Activated CD4-positive, alpha-beta T cell treated with anti-CD3 and anti-CD28 coated beads, Interleukin-2, amount 10 ng/mL, durations not matched to agents 24 days and 14 days (primary cell): ENCODE measurements around the gene ZNF689. TPM values are rescaled to one million over a fixed set of nuclear protein-coding genes. Genes with fewer than 3 reads are reported as not detected.

Source experiments
- DNase-seq: peaks from one replicate; pipeline ENCODE4 v3.0.0; 2022
- H3K27ac Mint-ChIP-seq: one replicate; pipeline ENCODE4 v1.8.0; 2022; ENCODE audit warnings: mild to moderate bottlenecking, mixed read lengths
- H3K27me3 Mint-ChIP-seq: one replicate; pipeline ENCODE4 v1.8.0; 2022; ENCODE audit warnings: mixed read lengths
- H3K36me3 Mint-ChIP-seq: one replicate; pipeline ENCODE4 v1.8.0; 2022; ENCODE audit warnings: low read depth, mild to moderate bottlenecking, mixed read lengths
- H3K4me1 Mint-ChIP-seq: one replicate; pipeline ENCODE4 v1.8.0; 2021; ENCODE audit warnings: mixed read lengths
- H3K4me3 Mint-ChIP-seq: one replicate; pipeline ENCODE4 v1.8.0; 2022; ENCODE audit warnings: mild to moderate bottlenecking, moderate library complexity, mixed read lengths
- H3K9me3 Mint-ChIP-seq: one replicate; pipeline ENCODE4 v1.8.0; 2021; ENCODE audit warnings: mixed read lengths
- intact Hi-C: fragments of 100-400 bp; cut with micrococcal nuclease; formaldehyde crosslinking; loops from one replicate; pipeline ENCODE4 v1.15.1; 2023
- total RNA-seq: library from RNA; stranded (reverse); gene quantifications from 2 replicates; pipeline ENCODE4 v1.2.3, GENCODE V29; 2022

The ZNF689 gene
- total RNA-seq, 1 donor from 2014 or later: 14.0 TPM

GRCh38 chr16:30559690-30560089 is 50.5 kb downstream of the ZNF689 start:
- H3K36me3 Mint-ChIP-seq: peaks cover 7% of the 10 kb centered on the region
- H3K27me3 Mint-ChIP-seq: no peaks in the 10 kb centered on the region
- DNase-seq: no peak
- H3K4me1 Mint-ChIP-seq: peaks cover 27% of the 10 kb centered on the region
- peak overlapping the region; percentile 79 for H3K27ac Mint-ChIP-seq
- H3K9me3 Mint-ChIP-seq: no peaks in the 10 kb centered on the region
- H3K4me3 Mint-ChIP-seq: peak overlapping the region; percentile 45
- intact Hi-C loops: no loop called here

GRCh38 chr16:30558789-30559377 is 51.3 kb downstream of the ZNF689 start:
- peak overlapping the region; percentile 91 for H3K4me3 Mint-ChIP-seq
- H3K9me3 Mint-ChIP-seq: no peaks in the 10 kb centered on the region
- intact Hi-C loops: loop anchor here (1.0 kb wide), 4 partner anchors 12 to 99 kb away; partner anchors contain the start of genes FBRS, ZNF688 and ZNF785
- peaks cover 14% of the 10 kb centered on the region for H3K36me3 Mint-ChIP-seq
- H3K27ac Mint-ChIP-seq: peak overlapping the region; percentile 91
- H3K27me3 Mint-ChIP-seq: no peaks in the 10 kb centered on the region
- no peak for DNase-seq
- peaks cover 34% of the 10 kb centered on the region for H3K4me1 Mint-ChIP-seq

- no peaks in the 10 kb centered on the region for H3K27me3 Mint-ChIP-seq
- DNase-seq: peak; percentile 99
- peak within 1 kb of the TSS; percentile 91 for H3K27ac Mint-ChIP-seq
- H3K36me3 Mint-ChIP-seq: peaks cover 20% of the 10 kb centered on the region
- peak within 1 kb of the TSS; percentile 91 for H3K4me3 Mint-ChIP-seq
- intact Hi-C loops: loop anchor here (1.0 kb wide), 4 partner anchors 13 to 100 kb away; partner anchors contain the start of genes FBRS, ZNF688 and ZNF785
- H3K9me3 Mint-ChIP-seq: no peaks in the 10 kb centered on the region
- peaks cover 41% of the 10 kb centered on the region for H3K4me1 Mint-ChIP-seq
Observed at GRCh38 chr16:30557957-30558788, 52.0 kb downstream of the ZNF689 start, which contains the start of gene ZNF764. TSS of gene ZNF764 (minus strand) at chr16:30558374. CDS start at chr16:30558182, 192 bp downstream.

- Mint-ChIP-seq H3K4me1 (peaks cover 46% of the 10 kb centered on the region), H3K27me3 (no peaks in the 10 kb centered on the region), H3K36me3 (peaks cover 24% of the 10 kb centered on the region), H3K4me3 (peak overlapping the region; percentile 91), H3K9me3 (no peaks in the 10 kb centered on the region), H3K27ac (peak overlapping the region; percentile 91)
- intact Hi-C loops: no loop called here
- DNase-seq: no peak
Observed at GRCh38 chr16:30557707-30557956, 52.6 kb downstream of the ZNF689 start.

GRCh38 chr16:30556125-30556473 is 54.1 kb downstream of the ZNF689 start:
- no peaks in the 10 kb centered on the region for H3K27me3 Mint-ChIP-seq
- peaks cover 30% of the 10 kb centered on the region for H3K36me3 Mint-ChIP-seq
- intact Hi-C loops: no loop called here
- DNase-seq: no peak
- H3K4me1 Mint-ChIP-seq: peaks cover 55% of the 10 kb centered on the region
- peak overlapping the region; percentile 91 for H3K4me3 Mint-ChIP-seq
- no peaks in the 10 kb centered on the region for H3K9me3 Mint-ChIP-seq
- peak overlapping the region; percentile 69 for H3K27ac Mint-ChIP-seq

GRCh38 chr16:30555315-30556124 is 54.7 kb downstream of the ZNF689 start:
- Mint-ChIP-seq H3K4me3 (peak overlapping the region; percentile 91), H3K27ac (peak overlapping the region; percentile 69), H3K36me3 (peaks cover 30% of the 10 kb centered on the region), H3K4me1 (peaks cover 56% of the 10 kb centered on the region), H3K27me3 (no peaks in the 10 kb centered on the region), H3K9me3 (no peaks in the 10 kb centered on the region)
- DNase-seq: no peak
- intact Hi-C loops: no loop called here

- intact Hi-C loops: no loop called here
- H3K36me3 Mint-ChIP-seq: peaks cover 30% of the 10 kb centered on the region
- no peaks in the 10 kb centered on the region for H3K9me3 Mint-ChIP-seq
- no peak overlapping the region for H3K4me3 Mint-ChIP-seq
- H3K27me3 Mint-ChIP-seq: no peaks in the 10 kb centered on the region
- peaks cover 56% of the 10 kb centered on the region for H3K4me1 Mint-ChIP-seq
- no peak overlapping the region for H3K27ac Mint-ChIP-seq
- DNase-seq: no peak
Observed at GRCh38 chr16:30554557-30555314, 55.5 kb downstream of the ZNF689 start.

GRCh38 chr16:30553393-30553899 is 56.7 kb downstream of the ZNF689 start:
- intact Hi-C loops: no loop called here
- peaks cover 51% of the 10 kb centered on the region for H3K4me1 Mint-ChIP-seq
- no peaks in the 10 kb centered on the region for H3K27me3 Mint-ChIP-seq
- H3K4me3 Mint-ChIP-seq: peak overlapping the region; percentile 46
- peaks cover 30% of the 10 kb centered on the region for H3K36me3 Mint-ChIP-seq
- H3K27ac Mint-ChIP-seq: peak overlapping the region; percentile 92
- no peaks in the 10 kb centered on the region for H3K9me3 Mint-ChIP-seq
- DNase-seq: no peak

GRCh38 chr16:30552956-30553355 is 57.2 kb downstream of the ZNF689 start:
- Mint-ChIP-seq H3K27me3 (no peaks in the 10 kb centered on the region), H3K36me3 (peaks cover 30% of the 10 kb centered on the region), H3K4me3 (peak overlapping the region; percentile 77), H3K27ac (peak overlapping the region; percentile 92), H3K4me1 (peaks cover 53% of the 10 kb centered on the region), H3K9me3 (no peaks in the 10 kb centered on the region)
- intact Hi-C loops: no loop called here
- DNase-seq: no peak

Other genes starting within 250 kb of the ZNF689 start
- gene TBC1D10B, start 239.9 kb downstream of the ZNF689 start, total RNA-seq: 68.9 TPM in 2 replicates
- 1.0 and 1.3 TPM in 2 replicates for gene MYL11, start 235.6 kb downstream of the ZNF689 start, total RNA-seq
- gene SEPTIN1, start 227.8 kb downstream of the ZNF689 start, total RNA-seq: 162 and 163 TPM in 2 replicates
- gene ZNF48, start 215.0 kb downstream of the ZNF689 start, total RNA-seq: 16.5 and 18.3 TPM in 2 replicates
- 8.6 and 10.3 TPM in 2 replicates for gene ZNF771, start 202.8 kb downstream of the ZNF689 start, total RNA-seq
- gene DCTPP1, start 180.4 kb downstream of the ZNF689 start, total RNA-seq: 167 and 176 TPM in 2 replicates
- gene SEPHS2, start 164.5 kb downstream of the ZNF689 start, total RNA-seq: 79.7 and 80.2 TPM in 2 replicates
- gene ITGAL, start 137.6 kb downstream of the ZNF689 start, total RNA-seq: 264 and 267 TPM in 2 replicates
- 12.9 and 14.8 TPM in 2 replicates for gene ZNF768, start 83.8 kb downstream of the ZNF689 start, total RNA-seq
- gene ZNF747, start 75.5 kb downstream of the ZNF689 start, total RNA-seq: 10.5 and 13.6 TPM in 2 replicates
- gene ZNF764, start 52.0 kb downstream of the ZNF689 start, total RNA-seq: 13.9 and 14.9 TPM in 2 replicates
- gene ZNF688, start 38.7 kb downstream of the ZNF689 start, total RNA-seq: 6.6 and 8.0 TPM in 2 replicates
- 17.1 and 17.8 TPM in 2 replicates for gene ZNF785, start 24.7 kb downstream of the ZNF689 start, total RNA-seq
- gene PRR14, start 40.6 kb upstream of the ZNF689 start, total RNA-seq: 82.2 and 86.7 TPM in 2 replicates
- gene FBRS, start 48.0 kb upstream of the ZNF689 start, total RNA-seq: 121 and 124 TPM in 2 replicates
- gene SRCAP, start 88.8 kb upstream of the ZNF689 start, total RNA-seq: 90.4 and 91.6 TPM in 2 replicates
- 39.5 and 41.0 TPM in 2 replicates for gene PHKG2, start 138.0 kb upstream of the ZNF689 start, total RNA-seq
- 4.0 and 4.2 TPM in 2 replicates for gene CFAP119, start 151.7 kb upstream of the ZNF689 start, total RNA-seq
- gene RNF40, start 151.9 kb upstream of the ZNF689 start, total RNA-seq: 95.4 and 100 TPM in 2 replicates
- 2.5 and 2.6 TPM in 2 replicates for gene ZNF629, start 176.8 kb upstream of the ZNF689 start, total RNA-seq